Measurements from ENCODE around the gene CLIC4.

GRCh38 chr1:24699628-24700027 is 45.6 kb upstream of the CLIC4 start:
- TF ChIP-seq CTCF (IDR thresholded peaks at IDR 0.05), result no peak
- TF ChIP-seq POLR2A (IDR thresholded peaks at IDR 0.05), result no peak
- no peak for TF ChIP-seq POLR2AphosphoS5 (IDR thresholded peaks at IDR 0.05; ENCODE audit: insufficient read depth in 1 of 2, low read depth in 1 of 2)
